HEK293 (cell line): ENCODE measurements around the gene ACSF2.

Source experiments
- CTCF ChIP-seq: fragments of 450-650 bp; formaldehyde crosslinking; IDR thresholded peaks from 2 replicates; pipeline ENCODE4 v1.5.1; 2016; ENCODE audit warnings: missing biosample characterization, missing genetic modification characterization
- GLIS2 ChIP-seq: fragments of 450-650 bp; formaldehyde crosslinking; IDR thresholded peaks from 2 replicates; pipeline ENCODE4 v1.5.1; 2016; ENCODE audit warnings: missing biosample characterization, missing genetic modification characterization

GRCh38 chr17:50448643-50449042, 22.6 kb downstream of the ACSF2 start:
- TF ChIP-seq CTCF (tag by site-specific recombination) (no peak), GLIS2 (tag by site-specific recombination) (no peak)
